Limb (tissue), 2 donors: ENCODE measurements around the gene BDH1.

ENCODE experiments used
- DNase-seq, 2 donors: peaks; one replicate each; pipeline ENCODE4 v3.0.0-alpha.2; 2016; ENCODE audit errors: extremely low spot score in 2 of 2

Gene BDH1

DNA sequence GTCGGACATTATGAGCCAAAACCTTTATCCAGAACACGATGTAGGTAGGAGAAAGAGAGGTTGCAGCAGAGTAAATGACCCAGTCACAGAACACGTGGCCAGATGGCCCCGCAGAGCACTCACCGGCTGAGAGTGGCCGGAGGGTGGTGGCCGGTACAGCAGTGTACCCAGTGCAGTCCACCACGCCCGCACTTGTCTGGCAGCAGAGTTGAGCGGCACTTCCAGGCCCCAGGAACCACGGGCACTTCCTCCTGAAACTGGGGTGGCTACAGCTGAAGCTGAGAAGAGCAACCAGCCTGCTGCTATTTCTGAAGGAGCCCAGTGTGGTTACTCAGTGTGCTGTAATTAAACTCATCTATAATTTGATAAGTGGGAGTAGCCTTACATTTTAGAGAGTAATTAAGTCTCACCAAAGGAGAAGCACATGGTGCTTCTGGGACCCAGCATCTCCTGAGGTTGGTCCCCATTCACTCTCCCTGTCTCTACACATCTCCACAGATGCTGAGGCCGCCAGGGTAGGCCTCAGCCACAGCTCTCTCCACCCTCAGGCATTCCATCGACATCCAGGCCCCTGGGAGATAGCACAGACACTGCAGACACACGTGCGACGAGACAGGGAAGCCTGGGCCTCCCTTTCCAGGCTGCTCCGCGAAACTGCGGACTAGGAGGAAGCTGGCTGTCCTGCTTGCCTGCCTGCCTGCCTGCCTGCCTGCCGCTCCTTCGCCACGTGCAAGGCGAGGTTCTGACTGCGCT lies 49.8 kb downstream of the BDH1 start:
- no peak for DNase-seq

DNA sequence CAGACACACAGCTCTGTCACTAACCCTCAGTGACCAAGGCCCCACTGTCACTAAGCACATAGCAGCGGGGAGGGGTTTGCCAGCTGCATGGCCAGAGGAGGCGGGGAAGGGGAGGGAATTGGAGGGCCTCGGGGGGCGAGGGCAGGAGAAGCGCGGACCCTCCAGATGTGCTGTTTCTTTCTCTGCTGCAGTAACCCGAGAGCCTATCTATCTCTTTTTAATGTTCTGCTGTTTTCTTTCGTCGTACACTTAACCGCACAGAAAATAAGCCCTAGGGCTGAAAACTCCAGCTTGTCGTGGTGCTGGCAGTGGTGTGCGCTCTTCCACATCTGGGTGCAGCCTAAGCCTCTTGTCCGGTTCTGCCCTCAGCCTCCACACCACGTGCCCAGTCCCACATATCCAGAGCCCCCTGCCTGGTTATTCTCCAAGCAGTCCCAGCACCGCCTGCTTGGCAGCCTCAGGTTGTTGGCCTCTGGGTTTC lies 51.1 kb downstream of the BDH1 start:
- DNase-seq, result no peak

DNA sequence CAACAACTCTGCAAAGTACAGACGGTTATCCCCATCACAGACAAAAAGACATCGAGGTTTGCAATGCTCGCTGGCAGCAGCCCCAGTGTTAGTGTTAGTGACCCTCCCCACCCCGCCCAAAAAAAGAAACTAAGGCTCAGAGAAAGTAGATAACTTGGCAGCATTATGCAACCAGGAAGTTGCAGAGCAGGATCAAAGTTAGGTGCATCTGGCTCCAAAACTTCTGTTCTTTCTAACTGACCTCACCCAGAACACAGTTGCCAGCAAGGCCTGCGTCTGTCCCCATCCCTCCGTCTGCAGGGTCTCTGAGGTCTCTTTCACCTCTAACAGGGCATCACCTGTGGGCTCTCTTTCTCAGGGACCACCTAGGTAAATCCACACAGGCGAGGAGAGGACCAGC lies 51.5 kb downstream of the BDH1 start:
- DNase-seq, result no peak

DNA sequence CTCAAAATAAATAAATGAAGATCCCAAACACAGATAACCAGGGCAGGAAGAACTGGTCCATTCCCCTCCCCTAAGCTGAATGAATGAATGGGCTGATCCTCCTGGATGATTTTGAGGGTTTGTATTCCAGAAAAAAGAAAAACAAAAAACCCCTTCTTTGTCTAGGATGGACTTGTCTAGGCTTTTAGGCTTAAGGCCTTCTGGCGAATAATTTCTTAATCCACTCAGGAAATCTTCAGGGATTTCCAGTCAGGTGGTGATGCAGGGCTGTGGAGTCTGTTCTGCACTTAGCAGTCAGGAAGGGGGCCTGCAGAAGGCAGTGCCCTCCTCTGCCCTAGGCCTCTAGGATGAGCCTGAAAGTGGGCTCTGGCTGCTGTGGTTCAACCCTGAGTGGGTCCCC lies 52.1 kb downstream of the BDH1 start:
- DNase-seq, result no peak

DNA sequence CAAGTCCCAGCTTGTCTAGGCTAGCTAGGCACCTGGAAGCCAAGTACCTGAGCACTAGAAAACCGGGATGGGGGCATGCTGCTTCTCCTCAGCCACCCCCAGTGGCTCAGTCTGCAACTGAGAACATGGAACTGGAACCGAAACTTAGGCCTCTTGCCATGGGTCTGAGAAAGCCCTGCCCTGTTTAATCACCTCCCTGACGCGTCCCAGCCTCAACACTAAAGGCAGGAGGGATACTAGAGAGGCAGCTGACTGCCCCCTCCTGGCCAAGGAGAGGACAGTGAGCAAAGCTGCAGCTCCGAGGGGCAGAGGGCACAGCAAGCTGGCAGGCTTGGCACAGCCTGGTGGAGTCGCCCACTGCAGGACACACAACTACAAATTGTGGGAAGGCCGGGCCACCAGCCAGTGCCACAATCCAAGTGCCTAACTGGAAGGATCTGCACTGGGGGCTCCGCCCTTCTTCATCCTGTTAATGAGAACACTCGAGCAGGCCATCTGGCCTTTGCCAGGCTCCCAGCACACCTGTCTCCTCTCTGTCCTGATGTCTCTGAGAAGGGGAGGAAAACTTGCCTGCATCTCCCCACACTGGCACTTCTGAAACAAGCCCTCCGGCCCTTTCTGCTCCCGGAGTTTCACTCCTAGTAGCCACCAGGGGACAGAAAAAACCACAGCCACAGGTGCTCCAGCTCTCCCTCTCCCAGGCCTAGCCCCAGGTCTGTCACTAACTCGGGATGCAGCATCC lies 53.7 kb downstream of the BDH1 start:
- DNase-seq, result no peak

DNA sequence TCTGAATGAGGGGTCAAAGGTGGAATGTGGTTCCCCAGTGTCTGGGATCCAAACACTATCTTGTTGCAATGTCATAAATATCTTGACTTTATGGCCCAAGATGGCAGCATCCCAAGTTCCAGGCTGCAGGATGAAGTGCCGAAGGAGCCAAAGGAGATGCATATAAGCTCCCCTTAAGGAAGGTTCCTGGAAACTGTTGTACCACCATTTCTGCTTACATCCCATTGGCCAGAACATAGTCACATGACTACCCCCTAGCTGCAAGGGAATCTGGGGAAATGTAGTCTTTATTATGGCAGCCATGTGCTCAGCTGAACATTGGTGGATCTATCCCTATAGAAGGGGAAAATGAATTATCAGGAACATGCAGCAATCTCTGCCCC lies 54.3 kb downstream of the BDH1 start:
- no peak for DNase-seq

DNA sequence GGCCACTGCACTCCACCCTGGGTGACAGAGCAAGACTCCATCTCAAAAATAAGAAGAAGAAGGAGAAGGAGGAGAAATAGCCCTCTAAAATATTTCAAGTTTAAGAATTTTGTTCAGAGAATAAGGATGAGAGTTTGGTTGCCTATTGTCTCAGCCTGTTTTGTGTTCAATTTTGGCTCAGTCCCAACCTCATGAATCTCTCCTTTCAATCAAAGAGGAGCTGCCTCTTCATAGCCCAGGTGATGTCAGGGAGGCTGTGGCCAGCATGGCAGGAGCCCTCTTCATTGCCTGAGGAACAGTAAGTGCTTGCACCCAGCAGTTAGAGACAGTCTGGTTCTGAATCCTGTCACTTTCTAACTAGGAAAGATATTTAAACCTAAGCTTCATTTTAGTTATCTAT lies 55.0 kb downstream of the BDH1 start:
- DNase-seq, result no peak

DNA sequence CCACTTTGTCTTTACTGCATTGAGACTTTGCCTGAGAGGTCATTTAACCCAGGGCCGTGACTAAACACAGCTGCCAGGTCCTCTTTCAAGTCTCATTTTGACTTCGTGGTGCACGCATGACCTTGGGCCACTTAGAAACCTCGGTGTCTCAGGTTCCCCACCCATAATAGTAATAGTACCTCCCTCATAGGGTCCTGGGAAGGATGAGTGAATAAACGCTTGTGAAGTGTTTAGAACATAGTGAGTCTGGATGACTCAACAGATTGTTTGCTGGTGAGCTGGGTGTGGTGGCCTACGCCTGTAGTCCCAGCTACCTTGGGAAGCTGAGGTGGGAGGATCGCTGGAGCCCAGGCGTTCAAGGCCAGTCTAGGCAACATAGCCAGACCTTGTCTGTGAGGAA lies 56.3 kb downstream of the BDH1 start:
- no peak for DNase-seq

DNA sequence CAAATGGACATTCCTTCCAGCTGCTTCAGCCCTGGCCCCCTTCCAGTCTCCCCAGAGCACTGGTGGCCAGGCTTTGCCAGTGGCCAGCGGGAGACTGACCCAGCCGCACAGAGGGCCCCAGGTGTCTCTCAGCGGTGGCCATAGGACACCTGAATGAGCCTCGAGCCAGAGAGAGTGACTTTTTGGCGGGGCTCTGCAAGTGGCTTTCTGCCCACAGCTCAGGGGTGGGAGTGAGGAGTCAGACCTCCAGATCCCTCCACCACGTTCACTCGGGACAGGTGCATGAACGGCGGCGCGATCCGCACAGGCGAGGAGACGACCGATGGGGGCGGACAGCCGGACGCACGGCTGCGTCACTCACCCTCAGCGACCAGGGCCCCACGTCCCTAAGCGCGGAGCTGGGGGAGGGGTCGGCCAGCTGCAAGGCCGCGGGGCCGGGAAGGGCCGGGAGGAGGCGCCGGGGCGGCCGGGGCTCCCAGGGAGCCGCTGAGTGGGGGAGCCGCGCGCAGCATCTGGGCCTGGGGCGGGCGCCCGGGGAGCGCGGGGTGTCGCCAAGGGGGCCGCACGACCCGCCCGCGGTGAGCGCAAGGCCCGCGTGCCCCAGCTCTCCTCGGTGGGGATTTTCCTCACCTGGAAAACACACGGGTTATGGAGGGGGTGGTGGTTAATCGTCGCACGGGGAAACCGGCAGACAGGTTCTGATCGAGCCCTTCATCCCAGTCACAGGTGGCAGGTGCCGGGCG lies 57.1 kb downstream of the BDH1 start:
- no peak for DNase-seq

DNA sequence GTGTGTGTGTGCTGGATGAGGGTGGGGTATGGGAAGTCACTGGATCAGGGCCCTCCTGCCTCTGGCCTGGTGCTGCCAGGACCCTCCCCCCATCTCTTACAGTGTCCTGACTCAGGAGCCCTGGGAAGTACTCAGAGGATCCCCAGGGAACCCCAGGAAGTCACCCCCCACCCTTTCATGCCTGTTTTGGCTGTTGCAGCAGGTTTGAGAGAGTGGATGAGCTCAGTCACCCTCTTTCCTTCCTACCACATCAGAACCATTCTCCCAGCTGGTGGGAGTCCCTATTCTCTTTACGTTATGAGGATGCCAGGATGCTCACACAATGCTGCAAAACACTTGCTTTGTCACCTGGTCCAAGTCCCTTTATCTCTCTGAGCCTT lies 59.0 kb downstream of the BDH1 start:
- DNase-seq, result no peak

DNA sequence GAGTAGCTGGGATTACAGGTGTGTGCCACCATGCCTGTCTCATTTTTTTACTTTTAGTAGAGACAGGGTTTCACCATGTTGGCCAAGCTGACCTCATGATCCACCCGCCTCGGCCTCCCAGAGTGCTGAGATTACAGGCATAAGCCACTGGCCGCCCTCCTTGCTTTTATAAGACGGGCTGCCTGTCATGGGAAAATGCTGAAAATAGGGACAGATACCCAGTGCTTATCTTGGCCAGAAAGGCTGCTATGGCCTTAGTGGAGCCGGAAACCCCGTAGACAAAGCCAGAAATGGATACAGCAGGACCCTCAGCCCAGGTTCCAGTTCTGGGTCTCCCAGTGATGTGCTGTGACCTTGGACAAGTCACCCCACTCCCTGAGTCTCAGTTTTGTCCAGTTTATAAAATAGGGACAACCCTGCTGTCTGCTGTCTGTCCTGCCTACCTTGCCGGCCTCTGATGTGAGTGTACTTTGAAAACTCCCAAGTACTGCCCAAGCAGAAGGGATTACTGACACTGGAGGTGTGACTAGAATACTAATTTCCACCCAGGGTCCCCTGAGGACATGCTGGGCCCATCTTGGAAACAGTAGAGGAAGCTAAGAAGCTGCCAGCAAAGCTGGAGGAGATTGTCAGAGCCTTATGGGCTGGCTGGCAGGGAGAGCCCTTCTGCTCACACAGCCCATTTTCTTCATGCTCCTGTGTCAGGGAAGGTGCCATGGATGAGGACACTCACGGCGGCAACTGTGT lies 59.6 kb downstream of the BDH1 start:
- DNase-seq, result no peak

DNA sequence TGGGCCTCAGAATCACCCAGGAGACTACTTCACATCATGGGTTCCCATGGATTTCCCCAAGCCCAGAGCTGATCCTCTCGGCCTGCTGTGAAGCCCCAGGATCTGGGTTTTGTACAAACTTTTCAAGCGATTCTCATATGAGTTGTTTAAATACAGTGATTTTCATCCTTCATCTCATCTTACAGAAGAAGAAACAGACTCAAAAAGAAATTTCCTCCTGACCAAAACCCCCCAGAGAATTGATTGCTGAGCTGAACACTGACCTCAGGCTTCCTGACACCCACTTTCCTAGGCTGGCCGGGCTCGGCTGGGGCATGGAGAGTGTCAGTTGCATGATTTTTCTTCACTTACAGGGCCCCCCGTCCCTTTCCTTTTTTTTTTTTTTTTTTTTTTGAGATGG lies 60.3 kb downstream of the BDH1 start:
- DNase-seq, result no peak

DNA sequence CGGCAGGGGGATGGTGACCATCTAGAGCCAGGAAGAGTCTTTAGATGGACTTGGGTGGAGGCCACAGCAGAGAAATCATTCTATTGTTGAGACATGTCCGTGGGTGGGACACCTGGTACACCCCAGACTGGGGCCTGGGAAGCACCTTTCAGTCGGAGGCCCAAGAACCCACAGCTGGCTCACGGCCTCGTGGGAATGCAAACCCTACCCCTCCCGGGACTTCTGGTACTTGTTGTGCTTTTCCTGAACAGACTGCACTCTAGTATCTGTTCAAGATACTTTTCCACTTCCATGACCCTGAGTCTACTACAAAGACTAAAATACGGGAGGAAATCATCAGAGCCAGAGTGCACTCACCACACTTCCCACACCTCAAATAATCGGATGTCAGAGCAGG lies 60.7 kb downstream of the BDH1 start:
- no peak for DNase-seq

DNA sequence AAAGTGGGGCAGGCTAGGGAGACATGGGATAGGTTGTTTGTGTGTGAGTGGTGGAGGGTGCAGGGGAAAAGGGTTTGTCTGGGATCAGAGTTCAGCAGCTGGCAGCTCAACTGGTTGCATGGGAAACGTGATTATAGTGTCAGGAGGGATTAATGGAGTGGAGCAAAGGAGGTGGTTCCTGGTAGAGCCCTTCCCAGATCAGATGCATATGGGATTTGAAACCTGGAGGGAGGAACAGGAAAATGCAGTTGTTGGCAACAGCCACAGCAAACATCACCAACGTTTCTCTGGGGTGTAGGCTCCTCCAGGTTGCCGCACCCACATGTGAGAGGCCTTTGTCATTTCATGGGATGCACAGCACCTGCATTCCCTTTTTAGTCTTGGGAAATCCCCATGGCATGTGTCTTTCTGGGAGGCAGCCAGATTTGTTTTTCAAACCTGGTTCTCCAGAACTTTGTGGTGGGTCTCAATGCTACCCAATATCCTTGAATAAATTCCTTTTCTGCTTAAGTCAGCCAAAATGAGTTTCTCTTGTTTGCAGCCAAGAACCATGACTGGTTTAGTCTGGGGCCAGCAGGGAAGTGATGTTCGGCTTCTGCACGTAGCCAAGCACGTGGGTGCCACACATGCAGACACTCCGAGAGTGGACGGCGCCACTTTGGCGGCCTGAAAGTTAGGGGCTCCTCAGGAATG lies 61.3 kb downstream of the BDH1 start:
- no peak for DNase-seq

DNA sequence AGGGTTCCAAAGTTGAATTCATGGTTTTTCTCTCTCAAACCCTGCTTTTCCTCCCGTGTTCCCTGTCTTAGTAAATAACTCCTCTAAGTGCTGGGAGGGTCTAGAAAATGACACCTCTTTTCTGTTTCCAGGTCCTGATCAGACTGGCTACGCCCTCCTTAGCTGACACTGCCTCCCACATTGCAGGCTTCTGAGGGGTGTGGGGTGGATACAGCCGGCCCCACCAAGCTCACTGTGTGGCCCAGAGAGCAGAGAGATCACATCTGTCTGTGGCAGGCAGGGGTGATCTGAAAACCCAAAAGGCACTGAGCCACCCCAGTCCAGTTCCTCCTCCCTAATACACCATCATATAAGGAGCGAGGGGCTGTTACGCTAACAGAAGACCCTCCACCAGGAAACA lies 62.7 kb downstream of the BDH1 start:
- no peak for DNase-seq

DNA sequence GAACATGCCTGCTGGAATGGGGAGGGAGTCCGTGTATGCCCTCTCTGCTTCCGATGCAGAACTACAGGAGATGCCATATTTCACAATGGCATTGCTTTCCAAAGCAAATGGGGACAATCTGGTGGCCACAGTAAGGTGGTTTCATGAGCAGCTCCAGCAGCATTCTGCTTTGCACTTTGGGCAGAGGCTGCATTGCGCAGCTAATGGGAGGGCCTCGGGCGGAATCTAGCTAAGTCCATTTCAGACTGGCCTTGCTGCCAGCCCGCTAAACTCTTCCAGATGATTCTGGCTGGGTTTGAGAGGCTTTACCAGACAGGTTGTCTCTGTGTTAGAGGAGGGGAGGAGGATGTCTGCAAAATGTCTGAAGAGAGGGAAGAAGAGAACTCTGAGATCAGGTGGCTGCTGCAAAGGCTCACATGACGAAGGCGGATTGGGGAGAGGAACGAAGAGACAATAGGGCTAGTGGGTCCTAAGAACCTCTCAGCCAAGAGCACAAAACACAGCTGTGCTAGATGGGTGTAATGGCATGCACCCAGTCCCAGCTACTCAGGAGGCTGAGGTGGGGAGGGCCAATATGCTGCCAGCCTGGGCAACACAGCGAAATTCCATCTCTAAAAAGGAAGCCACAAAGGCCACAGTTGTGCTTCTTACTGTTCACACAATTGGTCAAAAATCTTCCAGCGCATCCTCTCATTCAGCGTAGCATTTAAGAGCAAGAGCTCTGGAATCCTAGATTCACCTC lies 63.7 kb downstream of the BDH1 start:
- no peak for DNase-seq

DNA sequence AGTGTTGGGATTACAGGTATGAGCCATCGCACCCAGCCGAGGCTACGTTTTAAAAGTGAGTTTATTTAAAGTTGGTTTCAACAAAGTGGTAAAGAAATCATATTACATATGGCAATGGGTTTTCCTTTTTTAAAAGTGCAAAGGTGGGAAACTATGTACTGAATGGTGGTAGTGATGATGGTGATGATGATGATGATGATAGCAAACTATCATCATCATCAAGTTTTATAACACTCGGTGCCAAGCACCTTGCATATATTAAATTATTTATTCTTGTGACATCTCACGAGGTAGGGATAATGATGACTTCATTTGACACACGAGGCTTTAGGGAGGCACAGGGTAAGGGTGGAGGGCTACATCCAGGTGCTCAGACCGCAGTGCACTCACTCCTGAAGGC lies 64.3 kb downstream of the BDH1 start:
- DNase-seq, result no peak

DNA sequence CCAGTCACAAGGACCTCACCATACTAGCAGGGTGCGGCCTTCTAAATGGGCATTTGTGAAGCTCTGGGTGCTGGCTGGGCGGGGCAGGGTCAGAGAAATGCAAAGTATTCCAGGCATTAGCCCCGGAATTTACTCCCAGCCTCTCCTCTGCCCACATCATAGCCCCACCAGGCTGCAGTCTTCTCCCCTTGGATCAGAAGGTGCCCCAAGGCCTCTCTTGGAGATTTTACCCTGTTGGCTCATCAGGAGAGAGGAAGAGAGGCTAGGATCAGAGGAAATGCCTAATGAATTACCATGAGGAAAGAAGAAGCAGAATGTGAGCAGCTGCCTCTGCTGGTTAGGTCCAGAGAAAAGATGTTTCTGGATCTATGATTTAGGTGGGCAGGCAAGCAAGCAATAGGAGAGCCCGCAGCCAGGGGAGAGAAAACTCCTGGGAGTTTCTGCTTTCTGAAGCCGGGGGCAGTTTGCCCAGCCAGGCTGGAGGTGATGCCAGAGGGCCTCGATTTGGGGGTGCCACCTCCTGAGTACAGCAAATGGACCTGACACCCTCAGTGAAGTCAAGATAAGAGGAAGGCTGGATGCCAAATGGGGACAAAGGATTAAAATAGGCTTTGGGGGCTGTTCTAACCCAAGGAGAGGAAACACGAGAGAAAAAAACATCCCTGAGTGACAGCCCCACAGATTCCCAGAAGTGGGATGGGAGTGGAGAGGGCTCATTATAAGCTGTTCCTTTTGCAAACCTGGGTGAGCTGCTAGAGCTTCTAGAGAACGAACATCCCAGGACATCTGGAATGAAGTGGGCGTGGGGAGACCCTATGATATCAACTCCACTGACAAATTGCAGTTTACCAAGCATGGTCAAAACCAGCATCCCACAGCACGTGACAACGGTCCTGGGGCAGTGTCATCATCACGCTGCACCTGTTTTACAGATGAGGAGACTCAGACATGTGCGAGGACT lies 65.4 kb downstream of the BDH1 start:
- DNase-seq, result no peak

DNA sequence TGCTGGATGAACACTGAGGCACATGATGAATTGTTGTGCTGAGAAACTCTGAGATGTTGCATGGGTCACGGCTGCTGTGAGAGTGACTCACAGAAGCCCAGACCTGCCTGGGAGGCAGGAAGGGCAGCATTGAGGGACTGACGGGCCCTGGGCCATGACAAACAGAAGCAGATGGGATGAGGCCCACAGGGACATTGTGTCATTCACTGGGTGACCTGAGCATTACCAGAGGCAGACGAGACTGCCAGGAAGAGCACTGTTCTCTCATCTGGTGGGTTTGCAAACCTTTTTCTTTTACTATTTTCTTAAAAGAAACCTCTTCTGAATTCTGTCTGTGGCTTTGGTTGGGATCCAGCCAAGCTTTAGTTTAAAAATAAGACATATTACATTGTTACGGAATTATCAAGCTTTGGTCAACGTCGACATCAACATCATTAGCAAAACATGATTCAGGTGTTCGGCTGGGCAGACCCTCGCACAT lies 67.8 kb downstream of the BDH1 start:
- no peak for DNase-seq
